ENCODE measurements around the gene ATP8A1. TPM values are rescaled to one million over a fixed set of nuclear protein-coding genes. Genes with fewer than 3 reads are reported as not detected.
"Not testable (repeated sequence)": the region's sequence is repeated elsewhere in the genome, so short reads cannot be mapped to it uniquely, and the experiment has no call there.

Gene ATP8A1
- total RNA-seq, 4 donors from 2014 or later = 5.9 to 16.5 (median 7.3) TPM

- WGBS = 83% methylated on average over 2 of the region's 2 CpGs
- Histone ChIP-seq H3K36me3 (no peaks in the 10 kb centered on the region), H3K9me3 (no peaks in the 10 kb centered on the region)
Measured at GRCh38 chr4:42488114-42488513, 168.8 kb downstream of the ATP8A1 start.

GRCh38 chr4:42487230-42487629, 169.7 kb downstream of the ATP8A1 start:
- H3K27ac ChIP-seq = no peak overlapping the region
- no peak overlapping the region for H3K4me3 ChIP-seq
- WGBS = 55% methylated on average over 1 of the region's 1 CpG
- no peaks in the 10 kb centered on the region for H3K36me3 ChIP-seq
- H3K27me3 ChIP-seq = no peaks in the 10 kb centered on the region
- no peak for DNase-seq (ENCODE audit: low spot score in 2 of 2)
- H3K4me1 ChIP-seq = peaks cover 3% of the 10 kb centered on the region
- no peak for TF ChIP-seq POLR2AphosphoS5 (IDR thresholded peaks at IDR 0.05)
- TF ChIP-seq EP300 (IDR thresholded peaks at IDR 0.05) = no peak
- TF ChIP-seq POLR2A (IDR thresholded peaks at IDR 0.05) = no peak
- no peak for TF ChIP-seq CTCF (IDR thresholded peaks at IDR 0.05)
- no peaks in the 10 kb centered on the region for H3K9me3 ChIP-seq

More at GRCh38 chr4:42488114-42488513, 168.8 kb downstream of the ATP8A1 start:
- DNase-seq (ENCODE audit: low spot score in 2 of 2) = no peak
- H3K27me3 ChIP-seq = no peaks in the 10 kb centered on the region
- H3K4me3 ChIP-seq = no peak overlapping the region
- peaks cover 3% of the 10 kb centered on the region for H3K4me1 ChIP-seq
- TF ChIP-seq POLR2AphosphoS5 (IDR thresholded peaks at IDR 0.05) = no peak
- no peak for TF ChIP-seq EP300 (IDR thresholded peaks at IDR 0.05)
- TF ChIP-seq CTCF (IDR thresholded peaks at IDR 0.05) = no peak
- no peak for TF ChIP-seq POLR2A (IDR thresholded peaks at IDR 0.05)
- H3K27ac ChIP-seq = no peak overlapping the region

- 81% methylated on average over 6 of the region's 6 CpGs for WGBS
- H3K36me3 ChIP-seq; H3K4me3 ChIP-seq; H3K27me3 ChIP-seq; H3K27ac ChIP-seq; H3K4me1 ChIP-seq; DNase-seq (ENCODE audit: low spot score in 2 of 2); H3K9me3 ChIP-seq: not testable (repeated sequence)
Measured at GRCh38 chr4:42486156-42486555, 170.7 kb downstream of the ATP8A1 start.

- H3K27me3 ChIP-seq = no peaks in the 10 kb centered on the region
- no peak overlapping the region for H3K27ac ChIP-seq
- no peak overlapping the region for H3K4me3 ChIP-seq
- H3K36me3 ChIP-seq = no peaks in the 10 kb centered on the region
- peaks cover 3% of the 10 kb centered on the region for H3K4me1 ChIP-seq
- TF ChIP-seq POLR2AphosphoS5 (IDR thresholded peaks at IDR 0.05) (no peak), EP300 (IDR thresholded peaks at IDR 0.05) (no peak), CTCF (IDR thresholded peaks at IDR 0.05) (no peak), POLR2A (IDR thresholded peaks at IDR 0.05) (no peak)
- 94% methylated on average over 4 of the region's 4 CpGs for WGBS
- DNase-seq (ENCODE audit: low spot score in 2 of 2) = no peak
- no peaks in the 10 kb centered on the region for H3K9me3 ChIP-seq
Measured at GRCh38 chr4:42484630-42485029, 172.3 kb downstream of the ATP8A1 start.

GRCh38 chr4:42483426-42484379, 173.2 kb downstream of the ATP8A1 start:
- Histone ChIP-seq H3K27ac (no peak overlapping the region), H3K4me1 (peaks cover 3% of the 10 kb centered on the region), H3K27me3 (no peaks in the 10 kb centered on the region), H3K4me3 (no peak overlapping the region), H3K36me3 (no peaks in the 10 kb centered on the region), H3K9me3 (no peaks in the 10 kb centered on the region)
- 61% methylated on average over 9 of the region's 9 CpGs for WGBS
- no peak for TF ChIP-seq POLR2AphosphoS5 (IDR thresholded peaks at IDR 0.05)
- no peak for TF ChIP-seq POLR2A (IDR thresholded peaks at IDR 0.05)
- no peak for TF ChIP-seq CTCF (IDR thresholded peaks at IDR 0.05)
- TF ChIP-seq EP300 (IDR thresholded peaks at IDR 0.05) = no peak
- no peak for DNase-seq (ENCODE audit: low spot score in 2 of 2)
